AG04449 (cell line): ENCODE data around the gene CADM1.

Experiments used
- CTCF ChIA-PET: fragments of 350-600 bp; formaldehyde crosslinking; extraction: SDS; loops from one replicate; lab custom pipeline; 2021; ENCODE audit warnings: antibody characterized with exemption; lab: Yijun Ruan, JAX
- POLR2A ChIA-PET: fragments of 400-600, 350-600 bp; formaldehyde crosslinking; extraction: SDS; loops from one replicate; lab custom pipeline; 2020; ENCODE audit warnings: antibody characterized with exemption, inconsistent platforms; lab: Yijun Ruan, JAX
- DNase-seq: peaks from one replicate; pipeline ENCODE4 v3.0.0-alpha.2; 2010; ENCODE audit warnings: low read depth, low spot score
- H3K4me3 ChIP-seq: 2 replicates; pipeline ENCODE4 v1.5.1; 2011; ENCODE audit warnings: low read depth, mild to moderate bottlenecking, control low read depth, low read length
- CTCF ChIP-seq: IDR thresholded peaks from one replicate; pipeline ENCODE4 v1.5.1; 2011; ENCODE audit warnings: mild to moderate bottlenecking, moderate library complexity, low read length, control low read depth, inconsistent platforms; ENCODE audit not compliant: insufficient read depth; ENCODE audit errors: missing control alignments

CADM1 gene

GRCh38 chr11:115184901-115185300 is 319.3 kb downstream of the CADM1 start:
- POLR2A ChIA-PET, result no interaction called here
- no peak overlapping the region for H3K4me3 ChIP-seq
- no peak for TF ChIP-seq CTCF
- DNase-seq, result no peak
- CTCF ChIA-PET, result interaction anchor here (1.8 kb wide), 1 partner anchor 15 kb away, joined by 5 read pairs; no protein-coding TSS in a partner anchor

- no peak for TF ChIP-seq CTCF
- DNase-seq, result no peak
- no peak overlapping the region for H3K4me3 ChIP-seq
- CTCF ChIA-PET, result interaction anchor here (0.8 to 1.8 kb wide), 3 partner anchors 12 to 16 kb away, joined by 3 to 5 read pairs (median 5); no protein-coding TSS in a partner anchor
- POLR2A ChIA-PET, result no interaction called here
Observed at GRCh38 chr11:115183830-115184229, 320.4 kb downstream of the CADM1 start.

GRCh38 chr11:115183136-115183535 is 321.1 kb downstream of the CADM1 start:
- ChIA-PET POLR2A (no interaction called here), CTCF (no interaction called here)
- DNase-seq, result no peak
- no peak for TF ChIP-seq CTCF
- no peak overlapping the region for H3K4me3 ChIP-seq

GRCh38 chr11:115182282-115182955 is 321.8 kb downstream of the CADM1 start:
- no peak overlapping the region for H3K4me3 ChIP-seq
- no peak for TF ChIP-seq CTCF
- ChIA-PET CTCF (interaction anchor here (3.0 to 5.0 kb wide), 2 partner anchors 11 to 15 kb away, joined by 25 to 27 read pairs; no protein-coding TSS in a partner anchor), POLR2A (no interaction called here)
- no peak for DNase-seq

- ChIA-PET CTCF (interaction anchor here (3.0 to 5.0 kb wide), 2 partner anchors 10 to 14 kb away, joined by 25 to 27 read pairs; no protein-coding TSS in a partner anchor), POLR2A (no interaction called here)
- TF ChIP-seq CTCF, result no peak
- DNase-seq, result no peak
- no peak overlapping the region for H3K4me3 ChIP-seq
Observed at GRCh38 chr11:115181538-115181937, 322.7 kb downstream of the CADM1 start.

- H3K4me3 ChIP-seq, result no peak overlapping the region
- no peak for TF ChIP-seq CTCF
- POLR2A ChIA-PET, result no interaction called here
- CTCF ChIA-PET, result interaction anchor here (1.2 to 5.0 kb wide), 3 partner anchors 9 to 79 kb away, joined by 3 to 27 read pairs (median 25); no protein-coding TSS in a partner anchor
- DNase-seq, result no peak
Observed at GRCh38 chr11:115180272-115180671, 323.9 kb downstream of the CADM1 start.
